ENCODE measurements around the gene PEX1.
A peak's percentile ranks its signal among the peaks of the same experiment; 100 is the strongest.

The PEX1 gene

GRCh38 chr7:92528958-92529264 is 591 bp upstream of the PEX1 start:
- H3K4me3 ChIP-seq (ENCODE audit: low read depth, low read length), result peak overlapping the region; percentile 91
- no peak for TF ChIP-seq CTCF (IDR thresholded peaks at IDR 0.05; ENCODE audit: insufficient read depth, low read depth, low read length, missing control alignments)
- no peak for DNase-seq (ENCODE audit: low read depth)

- no peak for TF ChIP-seq CTCF (IDR thresholded peaks at IDR 0.05; ENCODE audit: insufficient read depth, low read depth, low read length, missing control alignments)
- peak; percentile 73 for DNase-seq (ENCODE audit: low read depth)
- H3K4me3 ChIP-seq (ENCODE audit: low read depth, low read length), result peak overlapping the region; percentile 75
These were observed 776 bp downstream of the PEX1 start for GRCh38 chr7:92527300-92528187.

- no peak for TF ChIP-seq CTCF (IDR thresholded peaks at IDR 0.05; ENCODE audit: insufficient read depth, low read depth, low read length, missing control alignments)
- no peak for DNase-seq (ENCODE audit: low read depth)
These were observed 5.2 kb downstream of the PEX1 start for GRCh38 chr7:92523110-92523509.

GRCh38 chr7:92520024-92520423 is 8.3 kb downstream of the PEX1 start:
- no peak for DNase-seq (ENCODE audit: low read depth)
- H3K4me3 ChIP-seq (ENCODE audit: low read depth, low read length), result no peak overlapping the region
- no peak for TF ChIP-seq CTCF (IDR thresholded peaks at IDR 0.05; ENCODE audit: insufficient read depth, low read depth, low read length, missing control alignments)

More at GRCh38 chr7:92523110-92523509, 5.2 kb downstream of the PEX1 start:
- no peak overlapping the region for H3K4me3 ChIP-seq (ENCODE audit: low read depth, low read length)

- no peak for TF ChIP-seq CTCF (IDR thresholded peaks at IDR 0.05; ENCODE audit: insufficient read depth, low read depth, low read length, missing control alignments)
These were observed 10.7 kb downstream of the PEX1 start for GRCh38 chr7:92517631-92518030.

GRCh38 chr7:92513167-92513902 is 15.0 kb downstream of the PEX1 start:
- no peak for DNase-seq (ENCODE audit: low read depth)
- H3K4me3 ChIP-seq (ENCODE audit: low read depth, low read length), result no peak overlapping the region
- TF ChIP-seq CTCF (IDR thresholded peaks at IDR 0.05; ENCODE audit: insufficient read depth, low read depth, low read length, missing control alignments), result no peak

More at GRCh38 chr7:92517631-92518030, 10.7 kb downstream of the PEX1 start:
- no peak for DNase-seq (ENCODE audit: low read depth)
- no peak overlapping the region for H3K4me3 ChIP-seq (ENCODE audit: low read depth, low read length)

Data from GM12865 (cell line).